ENCODE results near the gene UQCC2.
A peak's percentile ranks its signal among the peaks of the same experiment; 100 is the strongest.

Gene UQCC2

GRCh38 chr6:33723371-33724085 lies 12.0 kb upstream of the UQCC2 start:
- Histone ChIP-seq H3K27ac (no peak overlapping the region), H3K9me3 (ENCODE audit: severe bottlenecking) (no peaks in the 10 kb centered on the region), H3K4me3 (ENCODE audit: low read depth, low read length) (no peak overlapping the region), H3K36me3 (no peaks in the 10 kb centered on the region), H3K27me3 (ENCODE audit: insufficient read depth, low read depth, severe bottlenecking) (no peaks in the 10 kb centered on the region)
- DNase-seq: no peak
- TF ChIP-seq, protein P1, sequence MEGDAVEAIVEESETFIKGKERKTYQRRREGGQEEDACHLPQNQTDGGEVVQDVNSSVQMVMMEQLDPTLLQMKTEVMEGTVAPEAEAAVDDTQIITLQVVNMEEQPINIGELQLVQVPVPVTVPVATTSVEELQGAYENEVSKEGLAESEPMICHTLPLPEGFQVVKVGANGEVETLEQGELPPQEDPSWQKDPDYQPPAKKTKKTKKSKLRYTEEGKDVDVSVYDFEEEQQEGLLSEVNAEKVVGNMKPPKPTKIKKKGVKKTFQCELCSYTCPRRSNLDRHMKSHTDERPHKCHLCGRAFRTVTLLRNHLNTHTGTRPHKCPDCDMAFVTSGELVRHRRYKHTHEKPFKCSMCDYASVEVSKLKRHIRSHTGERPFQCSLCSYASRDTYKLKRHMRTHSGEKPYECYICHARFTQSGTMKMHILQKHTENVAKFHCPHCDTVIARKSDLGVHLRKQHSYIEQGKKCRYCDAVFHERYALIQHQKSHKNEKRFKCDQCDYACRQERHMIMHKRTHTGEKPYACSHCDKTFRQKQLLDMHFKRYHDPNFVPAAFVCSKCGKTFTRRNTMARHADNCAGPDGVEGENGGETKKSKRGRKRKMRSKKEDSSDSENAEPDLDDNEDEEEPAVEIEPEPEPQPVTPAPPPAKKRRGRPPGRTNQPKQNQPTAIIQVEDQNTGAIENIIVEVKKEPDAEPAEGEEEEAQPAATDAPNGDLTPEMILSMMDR (IDR thresholded peaks at IDR 0.05; ENCODE audit: low read depth, low read length): no peak

DNA sequence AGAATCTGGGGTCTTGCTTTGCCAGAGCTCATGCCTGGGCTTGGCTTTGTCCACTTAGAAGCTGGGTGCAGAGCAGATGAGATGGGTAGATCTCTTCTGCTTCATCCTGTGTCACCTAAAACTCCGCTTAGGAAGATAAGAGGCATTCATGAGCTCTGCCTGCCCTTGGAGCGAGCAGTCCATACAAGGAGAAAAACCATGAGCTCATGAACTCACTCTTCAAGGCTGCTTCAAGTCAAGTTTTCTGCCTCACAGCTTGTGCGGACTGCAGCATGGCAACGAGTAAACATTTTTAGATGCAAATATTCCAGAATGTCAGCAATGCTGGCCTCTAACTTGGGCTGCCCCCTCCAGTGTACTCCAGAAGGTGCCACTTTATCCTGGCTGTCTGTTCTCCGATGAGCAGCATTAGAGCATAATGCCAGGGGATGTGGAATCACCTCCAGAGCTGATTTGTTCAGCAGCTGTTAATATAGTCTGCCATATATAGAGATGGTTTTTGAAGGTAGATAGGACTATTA lies 10.7 kb upstream of the UQCC2 start:
- no peaks in the 10 kb centered on the region for H3K36me3 ChIP-seq
- TF ChIP-seq, protein P1 (IDR thresholded peaks at IDR 0.05; ENCODE audit: low read depth, low read length): no peak
- no peak overlapping the region for H3K27ac ChIP-seq
- DNase-seq: no peak
- H3K27me3 ChIP-seq (ENCODE audit: insufficient read depth, low read depth, severe bottlenecking): no peaks in the 10 kb centered on the region
- H3K4me3 ChIP-seq (ENCODE audit: low read depth, low read length): no peak overlapping the region
- H3K9me3 ChIP-seq (ENCODE audit: severe bottlenecking): no peaks in the 10 kb centered on the region

DNA sequence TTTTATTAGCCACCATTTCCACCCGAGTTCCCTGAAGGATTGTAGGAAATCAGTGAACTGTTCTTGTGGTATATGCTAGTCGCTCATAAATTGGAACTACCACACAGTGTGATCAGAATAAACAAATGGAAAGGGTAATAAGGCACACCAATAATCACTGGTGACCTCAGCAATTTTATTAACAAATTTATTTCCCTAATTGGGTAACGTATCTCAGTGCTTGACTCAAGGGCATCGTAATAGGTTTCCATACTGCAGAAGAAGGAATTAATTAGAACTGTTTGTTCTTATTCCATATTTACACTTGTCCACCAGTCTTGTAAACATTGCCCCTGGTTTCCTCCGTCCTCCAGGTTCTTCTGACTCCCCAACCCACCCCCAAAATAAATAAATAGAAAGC lies 10.0 kb upstream of the UQCC2 start:
- no peak overlapping the region for H3K27ac ChIP-seq
- no peaks in the 10 kb centered on the region for H3K36me3 ChIP-seq
- H3K4me3 ChIP-seq (ENCODE audit: low read depth, low read length): no peak overlapping the region
- DNase-seq: no peak
- no peaks in the 10 kb centered on the region for H3K9me3 ChIP-seq (ENCODE audit: severe bottlenecking)
- TF ChIP-seq, protein P1 (IDR thresholded peaks at IDR 0.05; ENCODE audit: low read depth, low read length): no peak
- H3K27me3 ChIP-seq (ENCODE audit: insufficient read depth, low read depth, severe bottlenecking): no peaks in the 10 kb centered on the region

GRCh38 chr6:33720998-33721397 lies 9.5 kb upstream of the UQCC2 start:
- Histone ChIP-seq H3K36me3 (no peaks in the 10 kb centered on the region), H3K4me3 (ENCODE audit: low read depth, low read length) (no peak overlapping the region), H3K27me3 (ENCODE audit: insufficient read depth, low read depth, severe bottlenecking) (no peaks in the 10 kb centered on the region), H3K9me3 (ENCODE audit: severe bottlenecking) (no peaks in the 10 kb centered on the region), H3K27ac (no peak overlapping the region)
- DNase-seq: no peak
- TF ChIP-seq, protein P1 (IDR thresholded peaks at IDR 0.05; ENCODE audit: low read depth, low read length): no peak

DNA sequence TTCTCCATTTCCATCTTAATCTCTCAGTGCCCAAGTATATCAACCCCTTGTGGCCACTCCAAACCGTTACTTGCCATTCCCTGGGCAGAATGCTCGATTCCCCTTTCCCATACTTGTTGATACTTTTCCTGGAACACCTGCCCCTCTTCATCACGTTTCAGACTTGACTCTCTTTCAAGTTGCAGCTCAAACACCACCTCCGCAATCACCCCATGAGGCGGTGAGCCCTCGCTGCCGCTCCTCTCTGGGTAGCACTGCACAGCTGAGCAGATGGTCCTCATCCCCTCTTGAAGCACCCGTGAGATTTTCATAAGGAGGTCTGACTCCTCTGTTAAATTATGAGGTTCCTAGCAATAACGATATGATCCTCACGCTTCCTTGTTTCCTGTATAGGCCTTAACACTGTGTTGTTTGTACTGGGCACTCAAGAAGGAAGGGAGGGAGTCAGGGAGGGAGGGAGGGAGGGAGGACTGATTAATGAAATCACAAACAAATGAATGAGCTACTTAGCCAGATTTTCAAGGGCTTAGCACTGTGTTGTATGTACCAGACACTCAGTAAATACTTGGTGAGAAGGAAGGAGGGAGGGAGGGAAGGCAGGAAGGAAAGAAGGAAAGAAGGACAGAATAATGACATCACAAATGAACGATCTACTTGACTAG lies 8.0 kb upstream of the UQCC2 start:
- Histone ChIP-seq H3K27me3 (ENCODE audit: insufficient read depth, low read depth, severe bottlenecking) (no peaks in the 10 kb centered on the region), H3K9me3 (ENCODE audit: severe bottlenecking) (no peaks in the 10 kb centered on the region), H3K36me3 (no peaks in the 10 kb centered on the region), H3K4me3 (ENCODE audit: low read depth, low read length) (no peak overlapping the region), H3K27ac (peak overlapping the region; percentile 65)
- DNase-seq: no peak
- TF ChIP-seq, protein P1 (IDR thresholded peaks at IDR 0.05; ENCODE audit: low read depth, low read length): peak; percentile 33; the same call in 1 of the 2 replicates

Data from WERI-Rb-1 (cell line).